K562 (cell line): ENCODE results near the gene LYZL6. TPM values are rescaled to one million over a fixed set of nuclear protein-coding genes. Genes with fewer than 3 reads are reported as not detected.

Experiments
- ATAC-seq: fragments of 200-7000 bp; cut with Tn5 transposase; 3 replicates; pipeline ENCODE4 v1.9.1; 2020; ENCODE audit warnings: moderate library complexity
- BruUV-seq: library from RNA; stranded (reverse); fragments of 400-500 nt; replicated peaks from 2 replicates; lab custom pipeline; 2021; lab: Mats Ljungman, UMichigan
- CTCF ChIA-PET: fragments of 300-600 bp; formaldehyde crosslinking; extraction: SDS; loops from one replicate; lab custom pipeline; 2021; ENCODE audit warnings: low intra/inter-chr PET ratio; lab: Yijun Ruan, JAX
- POLR2A ChIA-PET: fragments of 300-600, 350-650 bp; sonication (Branson Sonifier 250); formaldehyde crosslinking; extraction: SDS; loops from one replicate; lab custom pipeline; 2021; ENCODE audit warnings: antibody characterized with exemption, inconsistent platforms; lab: Yijun Ruan, JAX
- DNase-seq, 4 experiments: peaks; one replicate each; pipeline versions ENCODE4 v3.0.0 to v3.0.0-alpha.2; 2011 to 2018; ENCODE audit warnings: low spot score in 3 of 4, mixed read lengths in 3 of 4; ENCODE audit errors: extremely low read depth in 1 of 4
- FAIRE-seq: peaks from 2 replicates; lab custom pipeline; 2011; peaks lifted over from hg19 to GRCh38; lab: Jason Lieb, UNC
- H2AFZ ChIP-seq: 2 replicates; pipeline ENCODE4 v1.6.0; 2011; ENCODE audit warnings: low read depth, low read length, control low read depth, inconsistent platforms
- H3K27ac ChIP-seq: fragments of 200-600 bp; 3 replicates; pipeline ENCODE4 v1.8.0; 2011; ENCODE audit warnings: low read depth, mild to moderate bottlenecking, control low read depth, inconsistent platforms, low read length, moderate library complexity, mixed read lengths; ENCODE audit errors: extremely low read depth
- H3K27me3 ChIP-seq, 2 experiments: fragments of 300-600 bp in 1 of 2; 2 replicates in 1 of 2; 3 replicates in 1 of 2; pipeline versions ENCODE4 v1.6.0 to v1.8.0; 2011; ENCODE audit warnings: inconsistent platforms in 2 of 2, low read length in 2 of 2, mild to moderate bottlenecking in 1 of 2, mixed read lengths in 1 of 2, moderate library complexity in 1 of 2; ENCODE audit not compliant: control insufficient read depth in 2 of 2, insufficient read depth in 2 of 2
- H3K36me3 ChIP-seq: fragments of 300-600 bp; 3 replicates; pipeline ENCODE4 v1.8.0; 2011; ENCODE audit warnings: mild to moderate bottlenecking, low read length, inconsistent platforms; ENCODE audit not compliant: control insufficient read depth, insufficient read depth
- H3K4me1 ChIP-seq, 2 experiments: fragments of 200-600 bp in 1 of 2; replicated peaks in 1 of 2; 2 replicates in 1 of 2; 3 replicates in 1 of 2; pipeline versions ENCODE4 v1.5.1 to v1.8.0; 2011; ENCODE audit warnings: inconsistent platforms in 2 of 2, low read length in 2 of 2, mild to moderate bottlenecking in 1 of 2, mixed read lengths in 1 of 2, moderate library complexity in 1 of 2; ENCODE audit not compliant: control insufficient read depth in 2 of 2, insufficient read depth in 2 of 2
- H3K4me2 ChIP-seq: 2 replicates; pipeline ENCODE4 v1.6.1; 2011; ENCODE audit warnings: low read length, control low read depth, inconsistent platforms, mixed read lengths; ENCODE audit not compliant: insufficient read depth
- H3K4me3 ChIP-seq: fragments of 200-600 bp; sonication (generic), shearing (Covaris generic); 2 replicates; pipeline ENCODE4 v1.5.1; 2016; ENCODE audit warnings: control low read depth, inconsistent platforms
- H3K79me2 ChIP-seq: fragments of 200-600 bp; 3 replicates; pipeline ENCODE4 v1.8.0; 2011; ENCODE audit warnings: low read length, inconsistent platforms; ENCODE audit not compliant: control insufficient read depth, insufficient read depth
- H3K9ac ChIP-seq, 2 experiments: 2 replicates each; pipeline versions ENCODE4 v1.6.0 to v1.6.1; 2011; ENCODE audit warnings: low read depth in 2 of 2, low read length in 2 of 2, control low read depth in 1 of 2, inconsistent platforms in 1 of 2, mild to moderate bottlenecking in 1 of 2, mixed read lengths in 1 of 2; ENCODE audit not compliant: insufficient read depth in 1 of 2
- H3K9me1 ChIP-seq: one replicate; pipeline ENCODE4 v1.6.0; 2011; ENCODE audit warnings: inconsistent platforms, mild to moderate bottlenecking, low read length, moderate library complexity; ENCODE audit not compliant: control insufficient read depth, insufficient read depth
- H3K9me3 ChIP-seq: replicated peaks from 2 replicates; pipeline ENCODE4 v1.5.1; 2011; ENCODE audit warnings: low read depth, low read length, inconsistent platforms; ENCODE audit not compliant: control insufficient read depth, insufficient read depth
- H4K20me1 ChIP-seq: replicated peaks from 2 replicates; pipeline ENCODE4 v1.6.1; 2011; ENCODE audit warnings: low read length, inconsistent platforms, mixed read lengths; ENCODE audit not compliant: control insufficient read depth, insufficient read depth
- CBX2 ChIP-seq: fragments of 200-600 bp; sonication (generic); IDR thresholded peaks from one replicate; pipeline ENCODE4 v1.6.1; 2012; ENCODE audit warnings: mild to moderate bottlenecking, low read length, inconsistent platforms; ENCODE audit not compliant: insufficient read depth, poor library complexity, severe bottlenecking
- E2F6 ChIP-seq, 2 experiments: IDR thresholded peaks; 2 replicates each; pipeline ENCODE4 v1.6.1; 2011; ENCODE audit warnings: borderline replicate concordance in 1 of 2, control low read depth in 1 of 2, low read depth in 1 of 2, low read length in 1 of 2, mild to moderate bottlenecking in 1 of 2, mixed read lengths in 1 of 2, moderate library complexity in 1 of 2; ENCODE audit not compliant: insufficient read depth in 1 of 2, insufficient read length in 1 of 2, poor library complexity in 1 of 2, severe bottlenecking in 1 of 2; ENCODE audit errors: extremely low read depth in 1 of 2
- EHMT2 ChIP-seq: fragments of 450-650 bp; IDR thresholded peaks from 2 replicates; pipeline ENCODE4 v1.6.1; 2018; ENCODE audit warnings: antibody characterized with exemption
- FOSL1 ChIP-seq: fragments of 200-800 bp; sonication (Bioruptor generic); conservative IDR thresholded peaks from 2 replicates; pipeline ENCODE4 v1.6.1; 2016; ENCODE audit warnings: missing genetic modification characterization, missing compliant biosample characterization
- MGA ChIP-seq: fragments of 450-650 bp; IDR thresholded peaks from 2 replicates; pipeline ENCODE4 v1.6.1; 2016; ENCODE audit warnings: mild to moderate bottlenecking, moderate library complexity
- WGBS: fragments of 100-300 bp; shearing (Covaris generic); methylation state at CpG from one replicate; pipeline ENCODE4 v1.1.6; 2016; ENCODE audit warnings: low coverage, mixed read lengths; ENCODE audit not compliant: insufficient coverage; ENCODE audit errors: missing lambda C conversion rate; 5-methylcytosine and 5-hydroxymethylcytosine counted together
- in situ Hi-C: fragments of 300-500 bp; cut with MboI; formaldehyde crosslinking; loops from 4 replicates; pipeline ENCODE4 v1.15.0; 2018; ENCODE audit warnings: inconsistent platforms, mixed read lengths
- intact Hi-C: fragments of 100-400 bp; cut with micrococcal nuclease; formaldehyde crosslinking; loops from 2 replicates; pipeline ENCODE4 v1.14.2; 2022
- polyA plus RNA-seq, 8 experiments: library from polyadenylated mRNA; depleted of rRNA in 4 of 8; stranded (reverse) in 5 of 8; unstranded in 3 of 8; fragments of >200 nt; fragmentation: Nextera tagmentation in 2 of 8; fragmentation: Illumina TruSeq in 1 of 8; extraction: Ambion mirVana in 2 of 8; extraction: Trizol in 1 of 8; gene quantifications; 2 replicates each; pipeline versions ENCODE4 v1.2.1 to v1.2.3, GENCODE V29; 2011 to 2014; ENCODE audit warnings: inconsistent platforms in 1 of 8, missing spikeins in 1 of 8
- total RNA-seq, 7 experiments: library from RNA; depleted of rRNA in 6 of 7; stranded (reverse); fragments of >200 nt in 6 of 7; fragmentation: Illumina TruSeq in 2 of 7; extraction: Trizol in 2 of 7; gene quantifications; 2 replicates each; pipeline versions ENCODE4 v1.2.1 to v1.2.3, GENCODE V29; 2011 to 2021; ENCODE audit warnings: low replicate concordance in 1 of 7

LYZL6 gene
- total and polyA plus RNA-seq, 9 of the 15 experiments (the other 6 are each of a cell fraction or from before 2014, with no cell fraction given) = not detected

DNA sequence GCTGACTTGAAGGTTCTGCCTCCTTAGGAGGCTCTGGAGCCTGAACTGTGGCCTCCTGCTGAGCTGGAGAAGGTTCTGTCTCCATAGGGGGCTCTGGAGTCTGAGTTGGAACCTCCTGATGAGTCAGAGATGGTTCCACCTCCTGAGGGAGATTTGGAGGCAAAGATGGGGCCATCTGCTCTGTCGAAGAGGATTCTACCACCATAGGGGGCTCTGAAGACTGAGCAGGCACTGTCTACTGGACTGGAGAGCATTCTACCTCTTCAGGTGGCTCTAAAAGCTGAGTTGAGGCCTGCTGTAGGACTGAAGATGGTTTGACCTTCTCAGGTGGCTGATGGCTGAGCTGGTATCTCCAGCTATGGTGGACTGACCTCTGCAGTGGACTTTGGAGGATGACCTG lies 29.2 kb downstream of the LYZL6 start:
- Histone ChIP-seq H3K9me3 (no peaks in the 10 kb centered on the region), H2AFZ (no peak overlapping the region), H3K4me1 (peaks cover 29 to 62% of the 10 kb centered on the region in 2 experiments), H3K79me2 (no peaks in the 10 kb centered on the region), H3K27ac (no peak overlapping the region), H3K36me3 (no peaks in the 10 kb centered on the region), H3K4me2 (no peak overlapping the region; the same call in 1 of the 2 replicates), H3K4me3 (no peak overlapping the region), H3K9ac (no peak overlapping the region), H4K20me1 (no peaks in the 10 kb centered on the region), H3K27me3 (no peaks in the 10 kb centered on the region), H3K9me1 (no peaks in the 10 kb centered on the region)
- ATAC-seq (no peak), FAIRE-seq (no peak), DNase-seq (peak in 1 of 4 experiments; percentile 41)
- WGBS = 17% methylated on average over 1 of the region's 1 CpG
- peak in 1 of 2 experiments; percentile 64 for TF ChIP-seq E2F6 (IDR thresholded peaks at IDR 0.05; ENCODE audit: borderline replicate concordance in 1 of 2, extremely low read depth in 1 of 2, insufficient read depth in 1 of 2, insufficient read length in 1 of 2, low read depth in 1 of 2, low read length in 1 of 2, poor library complexity in 1 of 2, severe bottlenecking in 1 of 2)
- TF ChIP-seq EHMT2 = peak; percentile 51; the same call in 1 of the 2 replicates
- TF ChIP-seq CBX2 = no peak
- 0 out of 2 replicates have a peak, but pooled peaks have one; percentile 16 for TF ChIP-seq FOSL1 (tag)
- TF ChIP-seq MGA = 0 out of 2 replicates have a peak, but pooled peaks have one; percentile 27
- no TSS peak for BruUV-seq
- ChIA-PET CTCF (no interaction called here), POLR2A (interaction anchor here (1.2 to 3.5 kb wide), 4 partner anchors 17 to 50 kb away, joined by 3 to 22 read pairs (median 6); partner anchors contain the start of gene RDM1)
- intact Hi-C loops = no loop called here
- in situ Hi-C loops = no loop called here
